EH (cell line): Measurements from ENCODE around the gene MYH15.

Experiments
- DNase-seq: peaks from one replicate; pipeline ENCODE4 v3.0.0-alpha.2; 2015; ENCODE audit warnings: low read depth

MYH15 gene

DNA sequence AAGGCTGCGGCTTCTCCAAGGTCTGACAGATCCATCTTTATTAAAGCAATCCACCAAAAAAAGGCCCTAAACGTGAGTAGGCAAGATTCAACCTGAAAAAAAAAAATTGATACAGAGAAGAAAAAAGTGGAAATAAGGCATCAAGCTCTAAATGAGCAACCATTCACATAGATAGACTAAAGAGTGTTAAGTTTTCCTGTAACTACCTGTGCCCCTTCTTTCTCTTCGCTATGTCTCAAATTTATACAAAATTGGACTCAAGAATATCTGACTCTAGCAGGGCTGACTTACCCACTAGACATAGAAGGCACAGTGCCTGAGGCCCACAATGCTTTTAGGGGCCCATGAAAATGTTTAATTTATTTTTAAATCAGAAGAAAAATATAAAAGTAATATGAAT, at the start of gene MYH15:
Gene MYH15 (minus strand): TSS at position 101 of the 400 bp plus-strand sequence. CDS start 66 bp downstream, at position 35.
- no peak for DNase-seq

- no peak for DNase-seq
Observed at GRCh38 chr3:108555966-108556581, 45.7 kb upstream of the MYH15 start.

DNA sequence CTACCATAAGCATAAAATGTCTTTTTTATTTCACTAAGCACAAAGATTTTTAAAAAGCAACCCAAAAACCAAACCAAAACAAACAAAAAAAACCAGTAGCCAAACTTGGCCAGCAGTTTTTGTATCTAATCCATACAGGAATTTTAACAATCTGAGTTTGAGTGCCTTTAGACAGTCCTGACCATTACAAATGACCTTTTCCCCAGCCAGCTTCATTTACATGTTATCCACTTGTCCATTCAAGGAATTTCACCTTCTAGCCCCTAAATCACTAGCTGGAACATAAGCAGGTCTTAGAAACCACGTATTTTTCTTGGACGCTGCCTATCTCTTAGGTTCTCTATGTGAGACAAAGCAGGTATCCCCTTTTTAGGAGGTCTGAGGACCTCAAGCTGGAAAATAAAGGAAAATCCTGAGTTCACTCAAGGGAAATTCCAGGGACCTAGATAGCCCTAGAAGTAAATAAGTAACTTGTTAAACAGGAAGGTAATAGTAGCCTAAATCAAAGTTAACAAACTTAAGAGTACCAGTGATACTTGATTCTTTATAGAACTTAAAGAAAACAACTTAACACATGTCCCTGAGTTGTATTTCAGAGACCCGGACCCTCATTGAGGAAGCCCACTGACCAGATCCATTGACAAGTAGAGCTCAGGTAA, 44.6 kb upstream of the MYH15 start:
- DNase-seq, result peak; percentile 36

GRCh38 chr3:108554229-108554628, 43.8 kb upstream of the MYH15 start:
- no peak for DNase-seq

DNA sequence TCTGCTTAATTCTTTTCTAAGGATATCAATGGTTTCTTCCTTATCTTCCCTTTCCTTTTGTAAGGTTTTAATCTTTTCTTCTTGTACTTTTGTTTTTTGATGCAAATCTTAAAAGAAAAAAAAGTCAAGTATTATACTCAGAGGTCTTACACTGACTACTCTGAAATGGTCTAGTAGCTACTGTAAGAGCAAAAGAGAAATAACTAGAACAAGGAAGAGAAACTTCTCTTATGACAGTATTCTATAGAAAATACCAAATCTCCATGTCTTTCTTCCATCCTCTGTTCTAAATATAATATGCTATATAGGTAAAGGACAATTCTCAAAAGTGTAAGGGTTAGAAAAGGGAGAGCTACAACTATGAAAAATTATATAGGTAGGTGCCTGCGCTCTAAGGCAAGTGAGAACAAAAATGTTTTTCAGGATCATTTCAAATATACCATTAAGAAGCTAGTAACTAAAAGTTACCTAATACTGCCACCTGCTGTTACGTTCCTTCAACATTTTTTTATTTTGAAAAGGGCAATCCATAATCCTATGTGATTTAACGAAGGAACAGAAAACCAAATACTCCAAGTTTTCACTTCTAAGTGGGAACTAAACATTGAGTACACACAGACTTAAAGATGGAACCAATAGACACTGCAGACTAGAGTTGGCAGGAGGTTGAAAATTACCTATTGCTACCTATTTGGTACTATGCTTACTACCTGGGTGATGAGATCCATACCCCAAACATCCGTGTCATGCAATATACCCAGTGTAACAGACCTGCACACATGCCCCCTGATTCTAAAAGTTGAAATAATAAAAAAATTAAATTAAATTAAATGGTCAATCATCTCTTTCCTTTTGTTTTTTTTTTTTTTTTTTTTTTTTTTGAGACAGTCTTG, 42.1 kb upstream of the MYH15 start:
- DNase-seq, result peak; percentile 57

- DNase-seq, result no peak
Observed at GRCh38 chr3:108548886-108549285, 38.5 kb upstream of the MYH15 start.

- DNase-seq, result peak; percentile 14
Observed at GRCh38 chr3:108548304-108548703, 37.9 kb upstream of the MYH15 start.

- DNase-seq, result no peak
Observed at GRCh38 chr3:108546692-108547091, 36.3 kb upstream of the MYH15 start.

DNA sequence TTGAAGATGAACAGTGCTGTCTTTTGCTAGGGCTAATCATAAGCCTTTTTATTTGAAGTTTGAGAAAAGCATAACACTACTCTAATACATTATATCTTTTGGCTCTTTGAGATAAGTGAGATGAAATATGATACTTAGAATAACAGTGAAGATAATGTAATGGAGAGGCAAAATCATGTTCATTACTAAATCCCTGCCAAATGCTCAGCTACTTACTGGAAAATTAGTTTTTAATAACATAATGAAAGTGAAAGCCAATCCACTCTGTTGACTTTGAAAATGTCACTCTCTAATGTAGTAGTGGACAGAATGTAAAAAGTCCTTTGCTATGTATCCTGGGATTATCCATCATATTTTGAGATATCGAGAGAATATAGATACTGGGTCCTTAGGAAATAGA, 35.9 kb upstream of the MYH15 start:
- DNase-seq, result no peak

DNA sequence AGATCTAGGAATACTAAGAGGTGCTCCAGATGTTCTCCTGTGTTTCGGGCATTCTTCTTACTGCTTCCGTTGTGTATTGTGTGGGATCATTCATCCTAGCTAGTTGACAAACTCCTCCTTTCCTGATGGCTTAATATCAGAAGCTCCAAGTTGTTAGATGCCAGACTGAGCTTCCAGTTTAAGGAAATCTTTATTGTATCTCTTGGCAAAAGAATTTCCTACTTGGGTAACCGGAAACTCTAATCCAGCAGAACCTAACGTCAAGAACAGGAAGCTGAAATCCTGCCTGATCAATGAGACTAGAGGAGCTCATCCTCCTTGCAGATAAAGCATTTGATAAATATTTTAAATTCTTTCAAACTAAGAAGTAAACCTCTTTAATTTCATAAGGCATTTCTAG, 27.7 kb upstream of the MYH15 start:
- DNase-seq, result no peak

- no peak for DNase-seq
Observed at GRCh38 chr3:108528459-108529252, 18.3 kb upstream of the MYH15 start.

GRCh38 chr3:108527817-108528216, 17.4 kb upstream of the MYH15 start:
- no peak for DNase-seq

DNA sequence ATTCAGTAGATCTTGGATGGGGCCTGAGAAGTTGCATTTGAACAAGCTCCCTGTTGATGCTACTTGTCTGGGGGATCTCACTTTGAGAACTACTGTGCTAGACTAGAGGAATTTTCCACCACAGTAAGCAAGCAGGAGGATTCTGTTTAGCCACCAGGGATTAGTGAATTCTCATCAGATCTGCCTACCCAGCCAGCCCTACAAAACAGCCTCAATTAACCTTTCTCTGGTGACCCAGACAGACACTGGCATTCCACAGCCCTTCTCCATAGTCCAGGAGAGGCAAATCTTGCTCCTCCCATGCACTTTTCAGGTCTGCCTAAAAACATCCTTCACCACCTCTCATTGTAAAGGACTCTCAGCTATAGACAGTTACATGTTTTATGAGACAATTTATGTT, 16.7 kb upstream of the MYH15 start:
- DNase-seq, result no peak

DNA sequence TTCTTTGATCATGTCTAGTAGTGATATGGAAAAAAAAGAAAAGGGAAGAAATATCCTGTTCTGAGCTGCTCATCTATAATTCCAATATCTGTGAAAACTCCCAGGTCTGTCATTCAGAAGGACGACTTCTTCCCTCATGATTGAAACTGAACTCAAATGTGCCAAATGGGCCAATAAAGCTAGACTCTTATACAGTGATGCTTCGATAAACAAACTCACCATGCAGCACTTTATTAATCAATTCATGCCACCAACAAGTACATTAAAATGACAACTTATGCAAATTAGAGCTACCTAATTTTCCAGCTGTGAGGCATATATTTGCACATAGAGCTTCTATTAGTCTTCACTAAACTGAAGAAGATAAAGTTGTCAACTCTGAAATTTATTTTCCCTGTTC, 15.6 kb upstream of the MYH15 start:
- DNase-seq, result no peak

DNA sequence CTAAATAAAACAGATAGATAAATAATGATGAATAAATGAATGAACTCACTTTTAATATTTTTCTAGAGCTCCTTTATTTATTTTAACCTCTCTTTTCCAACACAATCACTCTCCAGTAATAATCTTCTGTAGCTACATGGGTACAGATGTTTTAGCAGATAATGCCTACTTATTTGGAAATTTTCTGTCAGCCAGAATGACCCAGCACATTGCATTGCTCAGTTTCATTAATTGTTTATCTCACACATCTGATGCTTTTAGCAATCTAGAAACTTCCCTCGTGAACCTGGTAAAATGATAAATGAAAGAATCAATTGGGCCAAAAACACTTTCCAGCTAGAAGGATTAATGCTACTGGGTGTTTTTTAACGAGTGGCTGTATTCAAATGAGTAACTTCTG, 14.9 kb upstream of the MYH15 start:
- no peak for DNase-seq

GRCh38 chr3:108524537-108524936, 14.1 kb upstream of the MYH15 start:
- peak; percentile 5 for DNase-seq

- DNase-seq, result peak; percentile 15
Observed at GRCh38 chr3:108518895-108519294, 8.5 kb upstream of the MYH15 start.

- DNase-seq, result no peak
Observed at GRCh38 chr3:108516881-108517280, 6.5 kb upstream of the MYH15 start.

DNA sequence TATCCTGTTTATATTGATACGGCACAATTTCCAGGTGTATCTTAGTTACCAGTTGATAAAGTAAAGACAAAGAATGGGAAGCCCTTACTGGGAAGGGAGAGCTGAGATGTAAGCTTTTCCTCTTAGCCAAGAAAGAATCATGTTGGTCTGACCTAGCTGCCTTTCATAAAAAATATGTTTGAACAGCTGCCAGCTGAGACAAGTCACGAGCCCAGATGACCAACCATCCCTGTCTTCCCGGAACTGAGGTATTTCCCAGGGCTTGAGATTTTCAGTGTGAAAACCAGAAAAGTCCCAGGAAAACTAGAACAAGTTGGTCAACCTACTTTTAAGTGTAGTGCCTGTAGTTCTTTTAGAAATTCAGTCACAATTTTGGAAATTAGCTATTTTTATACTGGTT, 3.6 kb upstream of the MYH15 start:
- DNase-seq, result peak; percentile 24

DNA sequence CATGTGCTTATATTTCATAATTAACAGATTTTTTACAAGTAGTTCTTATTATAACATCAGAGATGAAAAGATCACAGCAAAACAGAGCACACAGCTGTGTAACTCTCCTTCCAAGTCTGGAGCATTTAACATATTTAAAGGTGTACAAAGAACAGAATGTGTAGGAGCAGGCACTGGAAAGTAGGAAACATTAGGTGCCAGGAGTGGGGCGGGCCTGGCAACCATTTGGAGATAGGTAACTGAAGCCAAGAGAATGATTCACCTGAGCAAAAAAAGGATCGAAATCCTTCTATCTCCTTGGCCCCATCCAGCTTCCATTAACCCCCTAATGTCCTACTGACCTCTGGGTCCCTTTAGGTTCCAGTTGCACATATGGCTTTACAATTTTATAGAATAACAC, 2.3 kb upstream of the MYH15 start:
- DNase-seq, result no peak

DNA sequence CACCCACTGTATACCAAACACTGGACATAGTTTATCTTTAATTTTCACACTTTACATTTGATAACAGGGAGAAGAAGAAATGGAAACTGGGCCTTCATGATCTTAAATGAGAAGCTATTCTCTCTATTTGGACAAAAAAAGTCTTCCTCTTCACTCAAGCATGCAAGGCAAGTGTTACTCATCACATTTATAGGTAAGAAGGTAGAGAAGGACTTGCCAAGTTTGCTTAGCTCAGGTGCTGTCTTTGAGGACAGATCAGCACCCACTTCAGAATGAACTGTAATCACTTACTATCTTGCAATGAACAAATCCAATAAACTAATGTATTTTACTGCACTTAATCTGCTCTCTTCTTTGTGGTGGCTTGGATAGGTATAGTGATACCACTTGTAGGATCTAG, 1.1 kb upstream of the MYH15 start:
- DNase-seq, result no peak

DNA sequence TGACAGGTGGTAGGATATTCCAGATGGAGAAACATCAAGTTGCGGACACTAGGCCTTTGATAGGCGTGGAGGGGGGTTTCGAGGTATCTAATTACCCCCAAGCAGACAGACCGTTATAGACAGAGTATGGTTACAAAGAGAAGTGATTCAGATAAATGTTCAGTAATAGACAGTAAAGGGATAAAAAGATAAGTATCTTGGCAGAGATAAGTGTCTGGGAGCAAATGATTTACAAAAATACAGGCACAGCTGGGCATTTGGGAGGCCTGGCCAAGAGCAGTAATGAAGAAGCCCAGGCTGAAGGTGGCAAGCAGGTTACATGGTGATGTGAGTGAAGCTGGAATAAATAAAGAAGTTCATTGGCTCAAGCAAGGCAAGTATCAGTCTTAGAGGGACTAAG, 659 bp upstream of the MYH15 start:
- DNase-seq, result no peak
